Endothelial cell of umbilical vein (primary cell): ENCODE data around the gene MEN1. TPM values are rescaled to one million over a fixed set of nuclear protein-coding genes. Genes with fewer than 3 reads are reported as not detected.

Experiments
- BruUV-seq: library from RNA; stranded (reverse); fragments of 400-500 nt; replicated peaks from 2 replicates; lab custom pipeline; 2021; lab: Mats Ljungman, UMichigan
- CTCF ChIA-PET: fragments of 300-600, 350-600 bp; sonication (Branson Sonifier 250); formaldehyde crosslinking; loops from one replicate; lab custom pipeline; 2021; ENCODE audit warnings: antibody characterized with exemption, inconsistent platforms; lab: Charles Lee
- POLR2A ChIA-PET: fragments of 300-600, 350-600 bp; sonication (Branson Sonifier 250); formaldehyde crosslinking; loops from one replicate; lab custom pipeline; 2021; ENCODE audit warnings: antibody characterized with exemption, inconsistent platforms; lab: Charles Lee
- DNase-seq: peaks from one replicate; pipeline ENCODE4 v3.0.0-alpha.2; 2011; ENCODE audit warnings: low read depth, low spot score
- FAIRE-seq: peaks from 2 replicates; lab custom pipeline; 2011; peaks lifted over from hg19 to GRCh38; lab: Jason Lieb, UNC
- H2AFZ ChIP-seq: 2 replicates; pipeline ENCODE4 v1.6.0; 2012; ENCODE audit warnings: low read depth, low read length, control low read depth, inconsistent platforms
- H3K27ac ChIP-seq: 2 replicates; pipeline ENCODE4 v1.5.1; 2011; ENCODE audit warnings: low read depth, mild to moderate bottlenecking, control low read depth, low read length, moderate library complexity; ENCODE audit not compliant: insufficient read depth
- H3K27me3 ChIP-seq, 2 experiments: 2 replicates each; pipeline versions ENCODE4 v1.6.0 to v1.6.1; 2011; ENCODE audit warnings: low read length in 2 of 2, mixed read lengths in 1 of 2; ENCODE audit not compliant: control insufficient read depth in 2 of 2, insufficient read depth in 2 of 2
- H3K36me3 ChIP-seq, 2 experiments: 2 replicates in 1 of 2; 3 replicates in 1 of 2; pipeline ENCODE4 v1.5.1; 2011; ENCODE audit warnings: low read length in 2 of 2, mild to moderate bottlenecking in 1 of 2, moderate library complexity in 1 of 2; ENCODE audit not compliant: control insufficient read depth in 2 of 2, insufficient read depth in 2 of 2; ENCODE audit errors: extremely low read depth in 1 of 2
- H3K4me1 ChIP-seq: 3 replicates; pipeline ENCODE4 v1.5.1; 2011; ENCODE audit warnings: mild to moderate bottlenecking, low read length; ENCODE audit not compliant: control insufficient read depth, insufficient read depth; ENCODE audit errors: extremely low read depth
- H3K4me2 ChIP-seq: 2 replicates; pipeline ENCODE4 v1.6.1; 2011; ENCODE audit warnings: low read length, control low read depth, mixed read lengths; ENCODE audit not compliant: insufficient read depth
- H3K4me3 ChIP-seq, 3 experiments: fragments of 200-600 bp in 1 of 3; sonication (generic), shearing (Covaris generic) in 1 of 3; replicated peaks in 1 of 3; 2 replicates each; pipeline ENCODE4 v1.5.1; 2011 to 2016; ENCODE audit warnings: control low read depth in 3 of 3, low read length in 3 of 3, mild to moderate bottlenecking in 2 of 3, inconsistent platforms in 1 of 3, low read depth in 1 of 3, moderate library complexity in 1 of 3; ENCODE audit not compliant: insufficient read depth in 1 of 3
- H3K79me2 ChIP-seq: 2 replicates; pipeline ENCODE4 v1.6.0; 2012; ENCODE audit warnings: low read length, inconsistent platforms; ENCODE audit not compliant: control insufficient read depth, insufficient read depth
- H3K9ac ChIP-seq: replicated peaks from 2 replicates; pipeline ENCODE3; 2011; ENCODE audit warnings: low read length, control low read depth; ENCODE audit not compliant: insufficient read depth; ENCODE audit errors: extremely low read depth
- H3K9me1 ChIP-seq: replicated peaks from 3 replicates; pipeline ENCODE4 v1.6.0; 2011; ENCODE audit warnings: mild to moderate bottlenecking, low read length; ENCODE audit not compliant: control insufficient read depth, insufficient read depth; ENCODE audit errors: extremely low read depth
- H3K9me3 ChIP-seq: replicated peaks from 2 replicates; pipeline ENCODE4 v1.5.1; 2012; ENCODE audit warnings: low read length, inconsistent platforms; ENCODE audit not compliant: control insufficient read depth, insufficient read depth
- H4K20me1 ChIP-seq: replicated peaks from 2 replicates; pipeline ENCODE3; 2011; ENCODE audit warnings: mild to moderate bottlenecking, low read length; ENCODE audit not compliant: control insufficient read depth, insufficient read depth; ENCODE audit errors: extremely low read depth
- EZH2 ChIP-seq: IDR thresholded peaks from 2 replicates; pipeline ENCODE4 v1.6.1; 2012; ENCODE audit warnings: borderline replicate concordance, low read depth, mild to moderate bottlenecking, moderate library complexity, low read length, inconsistent platforms; ENCODE audit not compliant: severe bottlenecking
- FOS ChIP-seq: IDR thresholded peaks from 2 replicates; pipeline ENCODE4 v1.6.1; 2011; ENCODE audit warnings: mild to moderate bottlenecking, low read length, moderate library complexity, borderline replicate concordance; ENCODE audit not compliant: insufficient read depth
- GATA2 ChIP-seq: IDR thresholded peaks from 2 replicates; pipeline ENCODE4 v1.7.0; 2011; ENCODE audit warnings: low read depth, mild to moderate bottlenecking, moderate library complexity, mixed read lengths, low read length; ENCODE audit not compliant: insufficient read length, insufficient read depth
- JUN ChIP-seq: IDR thresholded peaks from 2 replicates; pipeline ENCODE4 v1.6.1; 2011; ENCODE audit warnings: borderline replicate concordance, low read depth; ENCODE audit not compliant: insufficient read length, insufficient read depth
- MYC ChIP-seq: IDR thresholded peaks from one replicate; pipeline ENCODE4 v1.6.1; 2011; ENCODE audit warnings: mild to moderate bottlenecking, low read depth, low read length
- POLR2A ChIP-seq: IDR thresholded peaks from 2 replicates; pipeline ENCODE4 v1.6.1; 2012; ENCODE audit warnings: low read depth, mild to moderate bottlenecking, control low read depth, low read length
- POLR2AphosphoS5 ChIP-seq: IDR thresholded peaks from 2 replicates; pipeline ENCODE4 v1.6.1; 2012; ENCODE audit warnings: low read depth, mild to moderate bottlenecking, control low read depth, low read length, moderate library complexity; ENCODE audit not compliant: insufficient read depth
- dilution Hi-C: fragments of 300-500 bp; cut with MboI; formaldehyde crosslinking; loops from one replicate; pipeline ENCODE4 v1.15.0; 2019; ENCODE audit warnings: low sequenced_read_pairs; ENCODE audit not compliant: extremely low pct_ligation_motif_present
- intact Hi-C: fragments of 100-400 bp; cut with micrococcal nuclease; formaldehyde crosslinking; loops from one replicate; pipeline ENCODE4 v1.10.0; 2022
- polyA plus RNA-seq, 4 experiments: library from polyadenylated mRNA; depleted of rRNA in 3 of 4; stranded (reverse) in 3 of 4; unstranded in 1 of 4; fragments of >200 nt; gene quantifications; 2 replicates each; pipeline versions ENCODE4 v1.2.1 to v1.2.3, GENCODE V29; 2011 to 2012; ENCODE audit warnings: missing spikeins in 1 of 4
- total RNA-seq: library from RNA; stranded (reverse); gene quantifications from 2 replicates; pipeline ENCODE4 v1.2.3, GENCODE V29; 2021
- TF ChIP-seq, protein P1 (sequence below), 2 donors: IDR thresholded peaks; 1 replicate in 1 of 2; 2 replicates in 1 of 2; pipeline ENCODE4 v1.5.1; 2011; ENCODE audit warnings: low read length in 2 of 2, mild to moderate bottlenecking in 2 of 2, moderate library complexity in 2 of 2, control low read depth in 1 of 2, inconsistent platforms in 1 of 2, low read depth in 1 of 2; ENCODE audit not compliant: insufficient read depth in 1 of 2; ENCODE audit errors: extremely low read depth in 1 of 2
- TF ChIP-seq, protein P2 (sequence below): IDR thresholded peaks from 2 replicates; pipeline ENCODE4 v1.6.1; 2011; ENCODE audit not compliant: insufficient read depth, insufficient read length

MEN1 gene
- total and polyA plus RNA-seq, 2 donors (not counting 3 experiments of a cell fraction or from before 2014, with no cell fraction given) = 41.1 to 43.1 TPM

DNA sequence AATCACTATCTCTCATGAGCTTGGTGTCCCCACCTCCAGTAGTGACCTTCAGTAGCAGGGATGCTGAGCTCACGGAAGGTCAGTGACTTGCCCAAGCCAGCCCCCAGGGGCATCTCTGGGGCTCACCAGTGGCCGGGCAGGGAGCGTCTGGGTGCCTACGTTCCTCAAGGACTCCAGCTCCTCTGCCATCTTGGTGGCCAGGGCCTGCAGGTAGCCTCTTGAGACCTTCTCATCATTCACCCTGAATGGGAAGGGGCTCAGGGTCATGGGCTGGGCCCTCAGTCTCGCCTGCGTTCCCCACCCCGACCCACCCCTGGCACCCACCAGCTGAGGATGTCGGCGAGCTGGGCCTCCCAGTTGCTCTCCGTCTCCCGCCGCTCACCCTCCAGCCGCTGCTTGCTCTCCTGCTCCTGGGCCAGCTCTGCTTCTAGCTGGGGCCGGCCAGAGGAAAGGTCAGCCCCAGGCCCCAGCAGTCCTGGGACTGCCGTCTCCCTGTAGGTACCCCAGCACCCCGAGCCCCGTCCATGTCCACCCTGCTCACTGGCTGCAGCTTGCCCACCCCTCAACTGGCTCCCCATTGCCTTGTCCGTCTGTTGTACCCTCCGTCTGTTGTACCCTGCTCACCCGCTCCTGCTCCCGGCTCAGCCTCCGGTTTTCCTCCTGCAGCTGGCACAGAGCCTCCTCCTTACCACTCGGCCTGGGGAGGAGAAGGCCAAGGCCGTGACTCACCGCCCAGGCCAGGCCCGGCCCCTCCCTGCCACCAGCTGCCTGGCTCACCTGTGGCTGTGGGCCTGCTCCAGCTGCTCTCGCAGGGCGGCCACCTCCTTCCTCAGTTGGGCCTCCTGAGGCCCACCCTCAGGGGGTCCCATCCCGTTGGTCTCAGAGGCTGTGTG is 24.6 kb upstream of the MEN1 start:
- Histone ChIP-seq H4K20me1 (no peaks in the 10 kb centered on the region), H3K4me1 (no peaks in the 10 kb centered on the region), H3K27me3 (no peaks in the 10 kb centered on the region), H3K36me3 (no peaks in the 10 kb centered on the region), H3K9me3 (no peaks in the 10 kb centered on the region), H3K79me2 (no peaks in the 10 kb centered on the region), H3K4me3 (no peak overlapping the region), H3K27ac (no peak overlapping the region), H3K9me1 (no peaks in the 10 kb centered on the region), H3K9ac (no peak overlapping the region), H2AFZ (no peak overlapping the region), H3K4me2 (no peak overlapping the region)
- POLR2A ChIA-PET = no interaction called here
- FAIRE-seq = no peak
- dilution Hi-C loops = no loop called here
- TF ChIP-seq, protein P1, sequence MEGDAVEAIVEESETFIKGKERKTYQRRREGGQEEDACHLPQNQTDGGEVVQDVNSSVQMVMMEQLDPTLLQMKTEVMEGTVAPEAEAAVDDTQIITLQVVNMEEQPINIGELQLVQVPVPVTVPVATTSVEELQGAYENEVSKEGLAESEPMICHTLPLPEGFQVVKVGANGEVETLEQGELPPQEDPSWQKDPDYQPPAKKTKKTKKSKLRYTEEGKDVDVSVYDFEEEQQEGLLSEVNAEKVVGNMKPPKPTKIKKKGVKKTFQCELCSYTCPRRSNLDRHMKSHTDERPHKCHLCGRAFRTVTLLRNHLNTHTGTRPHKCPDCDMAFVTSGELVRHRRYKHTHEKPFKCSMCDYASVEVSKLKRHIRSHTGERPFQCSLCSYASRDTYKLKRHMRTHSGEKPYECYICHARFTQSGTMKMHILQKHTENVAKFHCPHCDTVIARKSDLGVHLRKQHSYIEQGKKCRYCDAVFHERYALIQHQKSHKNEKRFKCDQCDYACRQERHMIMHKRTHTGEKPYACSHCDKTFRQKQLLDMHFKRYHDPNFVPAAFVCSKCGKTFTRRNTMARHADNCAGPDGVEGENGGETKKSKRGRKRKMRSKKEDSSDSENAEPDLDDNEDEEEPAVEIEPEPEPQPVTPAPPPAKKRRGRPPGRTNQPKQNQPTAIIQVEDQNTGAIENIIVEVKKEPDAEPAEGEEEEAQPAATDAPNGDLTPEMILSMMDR (IDR thresholded peaks at IDR 0.05; ENCODE audit: extremely low read depth in 1 of 2, insufficient read depth in 1 of 2, low read depth in 1 of 2, low read length in 2 of 2) = no peak
- TF ChIP-seq GATA2 (no peak), POLR2A (no peak), MYC (no peak), JUN (no peak), FOS (no peak), EZH2 (no peak), POLR2AphosphoS5 (no peak)
- TF ChIP-seq, protein P2, sequence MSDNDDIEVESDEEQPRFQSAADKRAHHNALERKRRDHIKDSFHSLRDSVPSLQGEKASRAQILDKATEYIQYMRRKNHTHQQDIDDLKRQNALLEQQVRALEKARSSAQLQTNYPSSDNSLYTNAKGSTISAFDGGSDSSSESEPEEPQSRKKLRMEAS = no peak
- CTCF ChIA-PET = interaction anchor here (0.9 to 3.8 kb wide), 7 partner anchors 9 to 179 kb away, joined by 4 to 18 read pairs (median 4); partner anchors contain the start of genes ARL2 and CDC42BPG
- DNase-seq = no peak
- intact Hi-C loops = no loop called here
- BruUV-seq = no TSS peak
